KMS-11 (cell line): ENCODE results near the gene STAG1.

Experiments
- H2AFZ ChIP-seq: fragments of 200-600 bp; sonication (generic); 2 replicates; pipeline ENCODE4 v1.6.1; 2016; ENCODE audit warnings: antibody characterized with exemption, mixed run types, low read depth
- H3K27ac ChIP-seq: fragments of 200-600 bp; sonication (generic); 2 replicates; pipeline ENCODE4 v1.6.1; 2016; ENCODE audit warnings: mild to moderate bottlenecking, mixed run types
- H3K27me3 ChIP-seq: fragments of 200-600 bp; sonication (generic); 2 replicates; pipeline ENCODE4 v1.6.1; 2017; ENCODE audit warnings: mild to moderate bottlenecking, low read depth, mixed run types, moderate library complexity; ENCODE audit not compliant: insufficient read depth
- H3K36me3 ChIP-seq: fragments of 200-600 bp; sonication (generic); 2 replicates; pipeline ENCODE4 v1.6.1; 2017; ENCODE audit warnings: mild to moderate bottlenecking, mixed run types; ENCODE audit not compliant: insufficient read depth
- H3K4me1 ChIP-seq: fragments of 200-600 bp; sonication (generic); 2 replicates; pipeline ENCODE4 v1.6.1; 2016; ENCODE audit warnings: mild to moderate bottlenecking, low read depth, mixed run types; ENCODE audit not compliant: poor library complexity, severe bottlenecking
- H3K4me2 ChIP-seq: fragments of 200-600 bp; sonication (generic); 2 replicates; pipeline ENCODE4 v1.7.0; 2016; ENCODE audit warnings: mild to moderate bottlenecking, mixed run types
- H3K4me3 ChIP-seq: fragments of 200-600 bp; sonication (generic); IDR thresholded peaks from 2 replicates; pipeline ENCODE4 v1.6.1; 2017; ENCODE audit warnings: low read depth, low read length, mixed read lengths; ENCODE audit not compliant: insufficient read depth
- H3K79me2 ChIP-seq: fragments of 200-600 bp; sonication (generic); 2 replicates; pipeline ENCODE4 v1.6.1; 2016; ENCODE audit warnings: low read depth, mixed run types; ENCODE audit not compliant: insufficient read depth
- H3K9ac ChIP-seq: fragments of 200-600 bp; sonication (generic); 2 replicates; pipeline ENCODE4 v1.6.1; 2016; ENCODE audit warnings: mild to moderate bottlenecking, mixed run types
- H4K20me1 ChIP-seq: fragments of 200-600 bp; sonication (generic); 2 replicates; pipeline ENCODE4 v1.6.1; 2016; ENCODE audit warnings: mild to moderate bottlenecking, mixed run types; ENCODE audit not compliant: insufficient read depth
- CTCF ChIP-seq: fragments of 200-600 bp; sonication (generic); conservative IDR thresholded peaks from 2 replicates; pipeline ENCODE4 v1.6.1; 2017; ENCODE audit warnings: low read depth, mild to moderate bottlenecking, antibody characterized with exemption, low read length, moderate library complexity, mixed read lengths

STAG1 gene

GRCh38 chr3:136498919-136499447 is 253.2 kb downstream of the STAG1 start:
- H3K4me2 ChIP-seq: no peak overlapping the region
- TF ChIP-seq CTCF: no peak

GRCh38 chr3:136495213-136495612 is 257.0 kb downstream of the STAG1 start:
- H3K9ac ChIP-seq: no peak overlapping the region
- H3K4me2 ChIP-seq: no peak overlapping the region
- H3K4me3 ChIP-seq: no peak overlapping the region
- no peaks in the 10 kb centered on the region for H3K79me2 ChIP-seq
- no peak overlapping the region for H2AFZ ChIP-seq
- no peaks in the 10 kb centered on the region for H4K20me1 ChIP-seq
- H3K36me3 ChIP-seq: no peaks in the 10 kb centered on the region
- no peak overlapping the region for H3K27ac ChIP-seq
- H3K27me3 ChIP-seq: no peaks in the 10 kb centered on the region
- H3K4me1 ChIP-seq: no peaks in the 10 kb centered on the region
- TF ChIP-seq CTCF: no peak

More at GRCh38 chr3:136498919-136499447, 253.2 kb downstream of the STAG1 start:
- Histone ChIP-seq H3K9ac (no peak overlapping the region), H3K79me2 (no peaks in the 10 kb centered on the region), H3K36me3 (no peaks in the 10 kb centered on the region), H3K27ac (no peak overlapping the region), H3K27me3 (no peaks in the 10 kb centered on the region), H3K4me1 (no peaks in the 10 kb centered on the region), H3K4me3 (no peak overlapping the region), H2AFZ (no peak overlapping the region), H4K20me1 (no peaks in the 10 kb centered on the region)

- H3K36me3 ChIP-seq: no peaks in the 10 kb centered on the region
These were observed 261.4 kb downstream of the STAG1 start for GRCh38 chr3:136490646-136491405.

GRCh38 chr3:136485777-136486176 is 266.4 kb downstream of the STAG1 start:
- Histone ChIP-seq H3K79me2 (no peaks in the 10 kb centered on the region), H3K4me3 (no peak overlapping the region), H2AFZ (no peak overlapping the region), H3K4me2 (no peak overlapping the region), H3K9ac (no peak overlapping the region), H3K36me3 (no peaks in the 10 kb centered on the region), H3K4me1 (no peaks in the 10 kb centered on the region), H3K27ac (no peak overlapping the region), H4K20me1 (no peaks in the 10 kb centered on the region), H3K27me3 (no peaks in the 10 kb centered on the region)
- TF ChIP-seq CTCF: no peak

More at GRCh38 chr3:136490646-136491405, 261.4 kb downstream of the STAG1 start:
- H3K9ac ChIP-seq: no peak overlapping the region
- no peaks in the 10 kb centered on the region for H3K79me2 ChIP-seq
- no peak overlapping the region for H3K27ac ChIP-seq
- no peak overlapping the region for H3K4me2 ChIP-seq
- TF ChIP-seq CTCF: no peak
- H3K4me3 ChIP-seq: no peak overlapping the region
- H2AFZ ChIP-seq: no peak overlapping the region
- H4K20me1 ChIP-seq: no peaks in the 10 kb centered on the region
- H3K27me3 ChIP-seq: no peaks in the 10 kb centered on the region
- H3K4me1 ChIP-seq: no peaks in the 10 kb centered on the region
